BE2C (cell line): Measurements from ENCODE around the gene EYS.

Source experiments
- DNase-seq: peaks from one replicate; pipeline ENCODE4 v3.0.0-alpha.2; 2020
- H3K27me3 ChIP-seq: fragments of 250-450 bp; sonication (Bioruptor Pico); 2 replicates; pipeline ENCODE4 v1.5.1; 2020; ENCODE audit warnings: mild to moderate bottlenecking
- H3K36me3 ChIP-seq: fragments of 250-450 bp; sonication (Bioruptor Pico); 2 replicates; pipeline ENCODE4 v1.5.1; 2020; ENCODE audit warnings: mild to moderate bottlenecking
- H3K4me1 ChIP-seq: fragments of 250-450 bp; sonication (Bioruptor Pico); 2 replicates; pipeline ENCODE4 v1.5.1; 2020
- H3K4me3 ChIP-seq: 2 replicates; pipeline ENCODE4 v1.5.1; 2011; ENCODE audit warnings: low read depth, low read length
- H3K9me3 ChIP-seq: fragments of 250-450 bp; sonication (Bioruptor Pico); 2 replicates; pipeline ENCODE4 v1.5.1; 2020
- TF ChIP-seq, protein P1 (sequence below): IDR thresholded peaks from 2 replicates; pipeline ENCODE4 v1.5.1; 2012; ENCODE audit warnings: mild to moderate bottlenecking, low read depth, low read length

The EYS gene

DNA sequence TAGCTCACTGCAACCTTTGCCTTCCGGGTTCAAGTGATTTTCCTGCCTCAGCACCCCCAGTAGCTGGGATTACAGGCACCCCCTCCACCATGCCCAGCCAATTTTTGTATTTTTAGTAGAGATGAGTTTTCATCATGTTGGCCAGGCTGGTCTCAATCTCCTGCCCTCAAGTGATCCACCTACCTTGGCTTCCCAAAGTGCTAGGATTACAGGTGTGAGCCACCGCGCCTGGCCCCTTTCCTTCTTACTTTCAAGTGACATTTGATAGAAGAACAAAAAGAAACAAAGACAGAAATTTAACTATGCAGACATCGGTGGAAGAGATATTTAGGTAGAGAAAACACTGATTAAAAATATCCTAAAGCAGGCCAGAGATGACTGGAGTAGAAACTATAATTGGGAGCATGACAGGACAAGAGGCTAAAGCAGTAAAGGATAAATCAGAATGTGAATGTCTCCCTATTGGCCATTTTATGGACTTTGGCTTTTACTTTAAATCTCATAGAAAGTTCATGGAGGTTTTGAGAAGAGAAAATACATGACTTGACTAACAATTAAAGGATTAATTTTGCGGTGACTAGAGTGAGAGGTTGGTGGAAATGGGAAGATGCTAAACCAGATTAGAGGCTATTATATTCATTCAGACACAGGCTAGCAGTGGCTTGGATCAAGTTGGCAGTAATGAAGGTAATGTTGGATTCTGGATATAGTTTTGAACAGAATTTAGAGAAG, 2.2 kb upstream of the EYS start:
- TF ChIP-seq, protein P1, sequence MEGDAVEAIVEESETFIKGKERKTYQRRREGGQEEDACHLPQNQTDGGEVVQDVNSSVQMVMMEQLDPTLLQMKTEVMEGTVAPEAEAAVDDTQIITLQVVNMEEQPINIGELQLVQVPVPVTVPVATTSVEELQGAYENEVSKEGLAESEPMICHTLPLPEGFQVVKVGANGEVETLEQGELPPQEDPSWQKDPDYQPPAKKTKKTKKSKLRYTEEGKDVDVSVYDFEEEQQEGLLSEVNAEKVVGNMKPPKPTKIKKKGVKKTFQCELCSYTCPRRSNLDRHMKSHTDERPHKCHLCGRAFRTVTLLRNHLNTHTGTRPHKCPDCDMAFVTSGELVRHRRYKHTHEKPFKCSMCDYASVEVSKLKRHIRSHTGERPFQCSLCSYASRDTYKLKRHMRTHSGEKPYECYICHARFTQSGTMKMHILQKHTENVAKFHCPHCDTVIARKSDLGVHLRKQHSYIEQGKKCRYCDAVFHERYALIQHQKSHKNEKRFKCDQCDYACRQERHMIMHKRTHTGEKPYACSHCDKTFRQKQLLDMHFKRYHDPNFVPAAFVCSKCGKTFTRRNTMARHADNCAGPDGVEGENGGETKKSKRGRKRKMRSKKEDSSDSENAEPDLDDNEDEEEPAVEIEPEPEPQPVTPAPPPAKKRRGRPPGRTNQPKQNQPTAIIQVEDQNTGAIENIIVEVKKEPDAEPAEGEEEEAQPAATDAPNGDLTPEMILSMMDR: no peak
- H3K4me3 ChIP-seq: no peak overlapping the region
- no peaks in the 10 kb centered on the region for H3K27me3 ChIP-seq
- DNase-seq: no peak
- no peaks in the 10 kb centered on the region for H3K36me3 ChIP-seq
- H3K4me1 ChIP-seq: peaks cover 3% of the 10 kb centered on the region; the same call in 1 of the 2 replicates
- no peaks in the 10 kb centered on the region for H3K9me3 ChIP-seq

DNA sequence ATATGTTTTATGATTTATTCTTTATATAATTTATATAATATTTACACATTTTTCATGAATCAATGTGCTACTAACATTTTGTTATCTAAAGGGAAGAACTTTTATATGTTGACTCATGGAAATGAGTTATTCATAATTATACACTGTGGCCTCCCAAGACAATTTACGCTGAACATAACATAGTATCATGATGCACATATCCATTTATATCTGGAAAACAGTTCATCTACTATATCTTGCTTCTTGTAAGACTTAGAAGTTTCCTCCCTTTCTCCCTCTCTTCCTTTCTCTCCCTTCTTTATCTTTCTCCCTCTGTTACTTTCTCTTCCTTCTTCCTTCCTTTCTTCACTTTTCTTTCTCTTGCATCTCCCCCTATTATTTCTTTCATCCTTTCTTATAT, 1.1 kb upstream of the EYS start:
- peaks cover 3% of the 10 kb centered on the region; the same call in 1 of the 2 replicates for H3K4me1 ChIP-seq
- no peaks in the 10 kb centered on the region for H3K9me3 ChIP-seq
- TF ChIP-seq, protein P1: no peak
- H3K4me3 ChIP-seq: no peak overlapping the region
- no peaks in the 10 kb centered on the region for H3K36me3 ChIP-seq
- no peak for DNase-seq
- no peaks in the 10 kb centered on the region for H3K27me3 ChIP-seq

DNA sequence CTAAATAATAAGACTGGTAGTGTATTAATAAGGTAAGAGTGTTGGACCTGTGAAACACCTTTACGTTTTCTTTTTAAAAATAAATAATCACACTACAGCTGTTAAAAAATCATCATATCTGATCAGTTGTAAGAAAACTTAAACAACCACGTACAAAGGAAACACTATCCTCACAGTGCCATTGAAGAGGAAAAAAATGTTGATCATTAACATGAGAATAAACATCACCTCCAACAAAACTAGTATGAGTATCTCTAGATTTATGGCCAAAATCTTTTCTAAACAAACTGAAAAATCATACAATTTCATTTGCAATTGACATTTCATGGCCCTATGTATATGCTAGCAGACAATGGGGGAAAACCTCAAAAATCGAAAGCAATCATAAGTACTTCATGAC, 590 bp downstream of the EYS start:
- H3K36me3 ChIP-seq: no peaks in the 10 kb centered on the region
- no peaks in the 10 kb centered on the region for H3K27me3 ChIP-seq
- no peak for DNase-seq
- no peak overlapping the region for H3K4me3 ChIP-seq
- H3K4me1 ChIP-seq: peaks cover 3% of the 10 kb centered on the region; the same call in 1 of the 2 replicates
- H3K9me3 ChIP-seq: no peaks in the 10 kb centered on the region
- TF ChIP-seq, protein P1: no peak

DNA sequence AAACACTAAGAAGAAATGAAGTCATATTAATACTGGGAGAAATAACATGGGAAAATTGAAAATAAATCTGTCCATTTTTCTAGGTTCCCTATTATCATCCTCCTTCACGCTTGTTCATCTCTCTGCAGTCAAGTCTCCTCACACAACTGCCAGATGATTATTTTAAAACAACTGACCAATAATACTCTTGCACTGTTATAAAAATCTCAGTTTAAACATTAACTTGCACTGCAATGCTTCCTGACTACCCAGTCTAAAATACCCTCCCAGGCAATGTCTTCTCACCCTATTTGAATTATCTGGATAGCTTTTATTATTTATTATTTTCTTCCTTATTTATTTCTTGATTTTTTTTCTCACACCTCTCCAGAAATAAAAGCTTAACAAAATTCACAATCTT, 5.7 kb downstream of the EYS start:
- no peak overlapping the region for H3K4me3 ChIP-seq
- no peaks in the 10 kb centered on the region for H3K27me3 ChIP-seq
- H3K4me1 ChIP-seq: no peaks in the 10 kb centered on the region; the same call in 1 of the 2 replicates
- TF ChIP-seq, protein P1: no peak
- no peaks in the 10 kb centered on the region for H3K9me3 ChIP-seq
- H3K36me3 ChIP-seq: no peaks in the 10 kb centered on the region
- no peak for DNase-seq

DNA sequence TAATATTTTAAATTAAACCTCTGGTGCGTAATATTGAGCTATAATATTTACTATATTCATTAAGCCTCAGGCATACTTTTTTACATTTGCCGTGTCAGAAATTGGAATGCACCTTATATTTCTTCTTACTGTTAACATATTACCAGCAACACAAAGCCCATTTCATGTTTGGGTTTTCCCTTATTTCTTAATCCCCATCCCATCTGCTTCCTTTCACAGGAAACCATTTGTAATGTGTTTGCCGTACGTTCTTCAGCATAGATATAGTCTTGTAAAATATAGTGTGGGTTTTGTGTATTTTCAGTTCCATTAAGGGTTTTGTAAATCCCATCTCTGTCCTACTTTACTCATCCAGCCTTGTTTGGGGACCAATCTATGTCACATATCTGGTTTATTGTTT, 6.5 kb downstream of the EYS start:
- H3K36me3 ChIP-seq: no peaks in the 10 kb centered on the region
- TF ChIP-seq, protein P1: no peak
- H3K4me1 ChIP-seq: no peaks in the 10 kb centered on the region; the same call in 1 of the 2 replicates
- no peaks in the 10 kb centered on the region for H3K27me3 ChIP-seq
- no peak overlapping the region for H3K4me3 ChIP-seq
- H3K9me3 ChIP-seq: no peaks in the 10 kb centered on the region
- no peak for DNase-seq

DNA sequence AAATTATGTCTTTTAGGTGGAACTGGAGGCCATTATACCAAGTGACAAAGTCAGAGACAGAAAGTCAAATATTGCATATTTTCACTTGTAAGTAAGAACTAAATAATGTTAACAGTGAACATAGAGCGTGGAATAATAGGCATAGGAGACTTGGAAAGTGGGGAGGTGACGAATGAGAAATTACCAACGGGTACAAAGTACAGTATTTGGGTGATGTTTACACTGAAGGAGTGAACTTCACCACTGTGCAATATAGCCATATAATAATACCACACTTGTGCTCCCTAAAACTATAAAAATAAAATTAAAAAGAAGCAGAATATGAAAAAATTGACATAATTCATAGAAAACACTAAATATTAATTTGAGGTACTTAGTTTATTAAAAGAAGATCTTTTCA, 14.9 kb downstream of the EYS start:
- no peaks in the 10 kb centered on the region for H3K4me1 ChIP-seq
- no peak for DNase-seq
- H3K27me3 ChIP-seq: no peaks in the 10 kb centered on the region
- no peaks in the 10 kb centered on the region for H3K36me3 ChIP-seq
- no peak overlapping the region for H3K4me3 ChIP-seq
- H3K9me3 ChIP-seq: no peaks in the 10 kb centered on the region
- TF ChIP-seq, protein P1: no peak
